Activated CD4-positive, alpha-beta T cell treated with anti-CD3 and anti-CD28 coated beads, Interleukin-2, amount 10 ng/mL, durations not matched to agents 7 days and 5 days (primary cell): ENCODE results near the gene GSG1L2. TPM values are rescaled to one million over a fixed set of nuclear protein-coding genes. Genes with fewer than 3 reads are reported as not detected.

Experiments
- CTCF ChIA-PET: fragments of 350-600 bp; sonication (Branson Sonifier 250); formaldehyde crosslinking; loops from one replicate; lab custom pipeline; 2021; ENCODE audit warnings: antibody characterized with exemption; lab: Charles Lee
- POLR2A ChIA-PET: fragments of 350-600 bp; sonication (Branson Sonifier 250); formaldehyde crosslinking; loops from one replicate; lab custom pipeline; 2021; ENCODE audit warnings: antibody characterized with exemption; lab: Charles Lee
- DNase-seq: peaks from one replicate; pipeline ENCODE4 v3.0.0-alpha.2; 2020
- H3K27ac Mint-ChIP-seq: one replicate; pipeline ENCODE4 v1.8.0; 2021; ENCODE audit warnings: mild to moderate bottlenecking, moderate library complexity, mixed read lengths
- H3K27me3 Mint-ChIP-seq: one replicate; pipeline ENCODE4 v1.8.0; 2021; ENCODE audit warnings: mixed read lengths
- H3K36me3 Mint-ChIP-seq: one replicate; pipeline ENCODE4 v1.8.0; 2021; ENCODE audit warnings: low read depth, mixed read lengths
- H3K4me1 Mint-ChIP-seq: one replicate; pipeline ENCODE4 v1.8.0; 2021; ENCODE audit warnings: mixed read lengths
- H3K4me3 Mint-ChIP-seq: one replicate; pipeline ENCODE4 v1.8.0; 2021; ENCODE audit warnings: mild to moderate bottlenecking, moderate library complexity, mixed read lengths
- H3K9me3 Mint-ChIP-seq: one replicate; pipeline ENCODE4 v1.8.0; 2021; ENCODE audit warnings: mixed read lengths
- total RNA-seq, 2 experiments: library from RNA; stranded (reverse); gene quantifications; one replicate each; pipeline ENCODE4 v1.2.3, GENCODE V29; 2021

Gene GSG1L2
- total RNA-seq, 2 experiments from 2014 or later: not detected

DNA sequence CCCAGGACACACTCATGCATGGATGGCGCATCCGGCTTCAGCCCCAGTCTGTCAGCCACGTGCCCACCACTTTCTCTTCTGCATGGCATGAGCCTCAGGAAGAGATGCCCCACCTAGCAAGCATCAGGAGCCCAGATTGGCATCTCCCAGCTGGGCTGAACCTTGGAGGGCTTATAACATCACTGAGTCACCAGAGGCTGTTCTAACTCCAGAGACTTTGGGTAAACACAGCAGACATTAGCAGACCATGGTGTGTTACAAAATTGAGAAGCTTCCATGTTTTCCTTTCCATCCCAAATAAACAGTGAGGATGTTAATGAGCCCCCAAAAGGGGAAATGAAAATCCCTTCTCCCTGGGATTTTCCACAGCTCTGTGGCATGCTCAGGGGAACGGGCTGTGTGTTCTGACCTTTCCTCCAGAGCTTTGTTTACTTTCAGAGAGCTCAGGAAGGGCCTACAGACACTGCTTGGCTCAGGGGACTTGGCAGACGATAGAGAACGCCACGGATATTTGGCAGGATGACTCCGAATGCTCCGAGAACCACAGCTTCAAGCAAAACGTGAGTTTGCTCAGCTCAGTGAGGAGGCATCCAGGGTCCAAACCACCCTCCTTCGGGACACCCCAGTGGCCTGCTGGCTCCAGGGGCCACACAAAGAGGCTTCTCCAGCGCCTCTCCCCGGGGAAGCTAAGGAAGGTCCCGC lies 20.3 kb upstream of the GSG1L2 start:
- CTCF ChIA-PET: no interaction called here
- Mint-ChIP-seq H3K4me3 (no peak overlapping the region), H3K9me3 (no peaks in the 10 kb centered on the region), H3K27ac (no peak overlapping the region), H3K4me1 (no peaks in the 10 kb centered on the region), H3K27me3 (peaks cover 2% of the 10 kb centered on the region), H3K36me3 (no peaks in the 10 kb centered on the region)
- no peak for DNase-seq
- POLR2A ChIA-PET: no interaction called here

- Mint-ChIP-seq H3K36me3 (no peaks in the 10 kb centered on the region), H3K9me3 (no peaks in the 10 kb centered on the region), H3K27me3 (peaks cover 2% of the 10 kb centered on the region), H3K4me1 (no peaks in the 10 kb centered on the region), H3K27ac (no peak overlapping the region), H3K4me3 (no peak overlapping the region)
- ChIA-PET POLR2A (no interaction called here), CTCF (no interaction called here)
- DNase-seq: no peak
Observed at GRCh38 chr17:9839433-9839832, 17.6 kb upstream of the GSG1L2 start.

GRCh38 chr17:9837551-9838471 lies 15.9 kb upstream of the GSG1L2 start:
- ChIA-PET POLR2A (no interaction called here), CTCF (no interaction called here)
- no peaks in the 10 kb centered on the region for H3K4me1 Mint-ChIP-seq
- H3K36me3 Mint-ChIP-seq: no peaks in the 10 kb centered on the region
- H3K27ac Mint-ChIP-seq: no peak overlapping the region
- no peak overlapping the region for H3K4me3 Mint-ChIP-seq
- DNase-seq: no peak
- H3K9me3 Mint-ChIP-seq: no peaks in the 10 kb centered on the region
- H3K27me3 Mint-ChIP-seq: peaks cover 2% of the 10 kb centered on the region

- Mint-ChIP-seq H3K9me3 (no peaks in the 10 kb centered on the region), H3K4me1 (no peaks in the 10 kb centered on the region), H3K4me3 (no peak overlapping the region), H3K27ac (no peak overlapping the region), H3K36me3 (no peaks in the 10 kb centered on the region), H3K27me3 (peaks cover 3% of the 10 kb centered on the region)
- ChIA-PET POLR2A (no interaction called here), CTCF (no interaction called here)
- no peak for DNase-seq
Observed at GRCh38 chr17:9833922-9834321, 12.0 kb upstream of the GSG1L2 start.

DNA sequence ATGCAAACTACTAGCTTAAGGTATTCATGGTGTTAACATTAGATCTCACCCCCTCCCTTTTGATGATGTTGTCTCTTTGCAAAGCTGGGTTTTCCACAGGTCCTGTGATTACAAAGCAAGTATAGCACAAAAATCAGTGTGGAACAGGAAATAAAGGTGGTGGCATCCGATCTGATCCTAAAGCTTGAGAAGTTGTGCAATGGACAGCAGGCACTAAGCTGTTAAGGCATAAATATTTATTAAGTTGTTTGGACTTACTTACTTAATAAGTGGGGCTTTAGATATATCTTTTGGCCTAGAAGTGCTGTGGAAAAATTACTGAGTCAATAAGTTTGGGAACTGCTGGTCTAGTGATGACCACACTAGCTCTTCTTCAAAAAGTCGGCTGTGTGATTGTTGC lies 8.8 kb upstream of the GSG1L2 start:
- no peaks in the 10 kb centered on the region for H3K9me3 Mint-ChIP-seq
- no peak overlapping the region for H3K4me3 Mint-ChIP-seq
- H3K4me1 Mint-ChIP-seq: no peaks in the 10 kb centered on the region
- CTCF ChIA-PET: no interaction called here
- no peak overlapping the region for H3K27ac Mint-ChIP-seq
- no peaks in the 10 kb centered on the region for H3K36me3 Mint-ChIP-seq
- DNase-seq: no peak
- POLR2A ChIA-PET: no interaction called here
- H3K27me3 Mint-ChIP-seq: peaks cover 4% of the 10 kb centered on the region

GRCh38 chr17:9829343-9829742 lies 7.5 kb upstream of the GSG1L2 start:
- ChIA-PET CTCF (no interaction called here), POLR2A (no interaction called here)
- Mint-ChIP-seq H3K4me1 (no peaks in the 10 kb centered on the region), H3K9me3 (no peaks in the 10 kb centered on the region), H3K4me3 (no peak overlapping the region), H3K27ac (no peak overlapping the region), H3K36me3 (no peaks in the 10 kb centered on the region), H3K27me3 (peaks cover 4% of the 10 kb centered on the region)
- DNase-seq: no peak

GRCh38 chr17:9828296-9829295 lies 6.7 kb upstream of the GSG1L2 start:
- CTCF ChIA-PET: no interaction called here
- POLR2A ChIA-PET: no interaction called here

GRCh38 chr17:9825641-9826150 lies 3.8 kb upstream of the GSG1L2 start, which contains the start of gene GLP2R:
TSS of gene GLP2R (plus strand) at chr17:9825924. CDS start at chr17:9826064, 140 bp downstream.
- Mint-ChIP-seq H3K4me1 (no peaks in the 10 kb centered on the region), H3K9me3 (peaks cover 3% of the 10 kb centered on the region), H3K4me3 (no peak within 1 kb of the TSS), H3K27me3 (peaks cover 4% of the 10 kb centered on the region), H3K27ac (no peak within 1 kb of the TSS), H3K36me3 (no peaks in the 10 kb centered on the region)
- POLR2A ChIA-PET: no interaction called here
- DNase-seq: no peak
- CTCF ChIA-PET: no interaction called here

More at GRCh38 chr17:9828296-9829295, 6.7 kb upstream of the GSG1L2 start:
- H3K4me1 Mint-ChIP-seq: no peaks in the 10 kb centered on the region
- no peaks in the 10 kb centered on the region for H3K36me3 Mint-ChIP-seq
- no peak overlapping the region for H3K4me3 Mint-ChIP-seq
- peaks cover 4% of the 10 kb centered on the region for H3K27me3 Mint-ChIP-seq
- no peaks in the 10 kb centered on the region for H3K9me3 Mint-ChIP-seq
- DNase-seq: no peak
- no peak overlapping the region for H3K27ac Mint-ChIP-seq

DNA sequence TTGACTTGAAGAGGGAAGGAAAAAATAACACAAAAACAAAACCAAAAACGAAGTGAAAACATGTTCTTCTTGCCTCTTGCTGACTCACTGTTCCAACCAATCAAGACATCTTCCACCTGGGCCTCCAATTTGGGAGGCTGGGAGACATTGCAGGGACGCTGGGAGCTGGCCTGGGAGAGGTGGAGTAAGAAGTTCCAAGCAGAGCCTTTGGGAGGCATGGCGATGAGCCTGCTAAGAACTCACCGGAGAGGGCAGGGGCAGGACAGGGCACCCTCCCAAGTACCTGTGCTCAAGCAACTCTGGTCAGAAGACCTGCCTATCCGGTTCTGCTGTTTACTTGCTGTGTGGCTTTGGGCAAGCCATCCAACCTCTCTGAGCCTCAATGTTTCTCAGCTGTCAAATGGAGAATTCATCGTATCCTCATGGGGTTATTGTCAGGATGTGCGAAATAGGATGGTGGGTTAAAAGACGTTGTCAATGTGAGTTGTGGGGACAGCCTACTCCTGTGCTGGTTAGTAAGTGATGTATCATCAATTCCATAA lies 3.0 kb upstream of the GSG1L2 start:
- POLR2A ChIA-PET: no interaction called here
- DNase-seq: no peak
- Mint-ChIP-seq H3K4me1 (no peaks in the 10 kb centered on the region), H3K4me3 (no peak overlapping the region), H3K36me3 (no peaks in the 10 kb centered on the region), H3K27ac (no peak overlapping the region), H3K27me3 (peaks cover 4% of the 10 kb centered on the region), H3K9me3 (peaks cover 3% of the 10 kb centered on the region)
- CTCF ChIA-PET: no interaction called here

DNA sequence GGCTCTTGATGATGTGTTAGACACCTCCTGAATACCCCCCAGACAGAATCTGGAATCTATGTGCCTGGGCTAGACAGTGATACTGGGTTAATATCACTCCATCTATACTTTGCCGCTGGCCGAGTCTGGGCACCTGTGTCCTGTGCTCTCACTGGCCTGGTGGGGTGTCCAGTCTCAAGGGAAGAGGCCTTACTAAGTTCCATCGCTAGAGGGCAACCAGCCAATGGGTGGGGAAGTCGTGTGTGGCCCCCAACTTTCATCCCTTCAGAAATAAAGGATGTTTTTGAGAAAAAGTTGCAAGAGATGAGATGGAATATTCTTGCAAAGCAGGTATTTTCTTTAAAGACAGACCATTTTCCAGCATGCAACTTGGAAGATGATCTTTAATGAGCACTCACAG lies 2.2 kb upstream of the GSG1L2 start:
- CTCF ChIA-PET: no interaction called here
- no peak for DNase-seq
- H3K27me3 Mint-ChIP-seq: peaks cover 4% of the 10 kb centered on the region
- POLR2A ChIA-PET: no interaction called here
- H3K4me1 Mint-ChIP-seq: no peaks in the 10 kb centered on the region
- peaks cover 3% of the 10 kb centered on the region for H3K9me3 Mint-ChIP-seq
- no peak overlapping the region for H3K4me3 Mint-ChIP-seq
- H3K27ac Mint-ChIP-seq: no peak overlapping the region
- no peaks in the 10 kb centered on the region for H3K36me3 Mint-ChIP-seq

DNA sequence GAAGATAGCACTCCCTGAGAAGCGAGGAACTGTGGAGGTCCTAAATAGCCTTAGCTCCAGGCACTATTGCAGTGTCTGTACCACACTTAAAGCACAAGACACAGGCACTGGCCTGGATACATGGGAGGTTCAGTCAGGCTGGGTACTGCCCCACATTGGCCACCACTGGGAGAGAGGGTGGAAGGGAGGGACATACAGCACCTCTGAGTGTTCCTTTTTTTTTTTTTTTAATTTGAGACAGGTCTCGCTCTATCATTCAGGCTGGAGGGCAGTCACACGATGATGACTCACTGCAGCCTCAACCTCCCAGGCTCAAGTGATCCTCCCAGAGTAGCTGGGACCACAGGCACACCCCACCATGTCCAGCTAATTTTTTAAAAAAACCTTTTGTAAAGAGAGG lies 1.4 kb downstream of the GSG1L2 start:
- POLR2A ChIA-PET: no interaction called here
- Mint-ChIP-seq H3K9me3 (peaks cover 9% of the 10 kb centered on the region), H3K4me3 (no peak overlapping the region), H3K27ac (no peak overlapping the region), H3K27me3 (no peaks in the 10 kb centered on the region), H3K4me1 (no peaks in the 10 kb centered on the region), H3K36me3 (no peaks in the 10 kb centered on the region)
- CTCF ChIA-PET: no interaction called here
- DNase-seq: no peak

DNA sequence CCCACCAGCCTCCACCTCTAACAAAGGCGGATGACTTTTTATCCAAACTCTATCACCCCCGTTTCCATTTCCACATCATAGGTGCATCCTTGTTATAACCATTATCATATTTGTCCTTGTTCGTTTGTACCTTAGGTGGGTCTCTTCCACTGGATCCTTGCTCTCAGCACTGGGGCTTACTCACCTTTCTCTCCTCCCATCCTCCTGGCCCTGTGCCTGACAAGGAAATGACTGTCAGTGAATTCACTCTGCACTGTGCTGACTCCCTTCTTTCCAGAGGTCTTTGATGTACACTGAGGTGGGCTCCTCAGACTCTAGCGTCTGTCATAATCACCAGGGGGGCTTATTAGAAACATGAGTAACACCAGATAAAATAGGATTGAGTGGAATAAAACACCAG lies 3.1 kb downstream of the GSG1L2 start:
- ChIA-PET CTCF (no interaction called here), POLR2A (no interaction called here)
- DNase-seq: no peak
- Mint-ChIP-seq H3K9me3 (peaks cover 9% of the 10 kb centered on the region), H3K4me3 (no peak overlapping the region), H3K36me3 (no peaks in the 10 kb centered on the region), H3K4me1 (no peaks in the 10 kb centered on the region), H3K27ac (no peak overlapping the region), H3K27me3 (no peaks in the 10 kb centered on the region)
